RWPE1 (cell line): ENCODE results near the gene TPBG.

Experiments used
- CTCF ChIA-PET: fragments of 350-600 bp; sonication (Branson Sonifier 250); formaldehyde crosslinking; extraction: SDS; loops from one replicate; lab custom pipeline; 2021; lab: Yijun Ruan, JAX
- POLR2A ChIA-PET: fragments of 400-600 bp; formaldehyde crosslinking; extraction: SDS; loops from one replicate; lab custom pipeline; 2020; ENCODE audit warnings: antibody characterized with exemption; ENCODE audit not compliant: low non-redundant PET; lab: Yijun Ruan, JAX
- DNase-seq: peaks from one replicate; pipeline ENCODE4 v3.0.0; 2012; ENCODE audit warnings: low spot score
- H3K27ac ChIP-seq: fragments of 450-650 bp; 2 replicates; pipeline ENCODE4 v1.5.1; 2017
- TF ChIP-seq, protein P1 (sequence below): fragments of 450-650 bp; conservative IDR thresholded peaks from 2 replicates; pipeline ENCODE4 v1.5.1; 2017; ENCODE audit warnings: low read depth, mild to moderate bottlenecking

TPBG gene

DNA sequence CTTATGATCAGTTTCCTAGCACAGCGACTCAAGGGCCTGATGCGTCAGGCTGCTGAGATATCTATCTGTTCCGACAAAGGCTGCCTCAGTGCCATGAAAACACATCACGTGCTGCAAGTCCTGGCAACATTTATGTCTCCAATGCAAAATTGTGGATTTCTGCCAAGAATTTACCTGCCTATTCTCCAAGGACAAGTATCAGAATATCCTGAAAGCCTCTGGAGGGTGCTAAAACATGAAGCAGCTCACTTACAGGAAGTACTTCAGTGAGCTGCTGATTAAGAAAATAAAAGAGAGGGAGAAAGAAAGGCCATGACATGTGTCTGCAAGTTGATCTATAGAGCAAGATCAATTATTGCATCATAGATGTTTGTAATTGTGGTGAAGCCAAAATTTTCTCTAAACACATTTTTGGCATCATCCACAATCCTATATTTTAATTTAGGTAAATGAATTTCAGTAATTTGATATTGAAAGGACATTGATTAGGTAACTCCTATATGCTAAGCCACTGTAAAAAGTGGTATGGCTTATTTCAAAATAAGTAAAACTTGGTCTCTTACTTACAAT, 25.8 kb upstream of the TPBG start:
- peak; percentile 49 for DNase-seq

DNA sequence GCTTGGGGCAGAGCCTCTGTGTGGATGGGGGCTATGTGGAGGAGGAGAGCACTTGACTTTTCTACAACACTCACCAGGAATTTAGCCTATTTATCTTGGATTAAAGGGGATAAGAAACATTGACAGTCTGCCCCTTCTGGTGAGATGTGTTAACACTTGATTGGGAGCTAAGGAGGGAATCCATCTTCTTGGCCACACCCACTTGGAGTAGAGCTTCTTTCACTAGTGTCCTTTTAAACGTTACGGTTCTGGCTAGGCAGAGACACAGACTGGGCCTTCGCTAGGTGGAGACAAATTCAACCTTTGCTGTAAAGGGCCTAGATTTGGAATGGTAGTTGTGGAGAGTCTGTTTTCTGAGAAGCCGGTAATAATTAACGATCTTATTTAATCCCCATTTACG, 15.5 kb upstream of the TPBG start:
- ChIA-PET CTCF (interaction anchor here (0.6 kb wide), 1 partner anchor 134 kb away, joined by 3 read pairs; no protein-coding TSS in a partner anchor), POLR2A (no interaction called here)
- no peak for DNase-seq
- H3K27ac ChIP-seq = no peak overlapping the region
- TF ChIP-seq, protein P1, sequence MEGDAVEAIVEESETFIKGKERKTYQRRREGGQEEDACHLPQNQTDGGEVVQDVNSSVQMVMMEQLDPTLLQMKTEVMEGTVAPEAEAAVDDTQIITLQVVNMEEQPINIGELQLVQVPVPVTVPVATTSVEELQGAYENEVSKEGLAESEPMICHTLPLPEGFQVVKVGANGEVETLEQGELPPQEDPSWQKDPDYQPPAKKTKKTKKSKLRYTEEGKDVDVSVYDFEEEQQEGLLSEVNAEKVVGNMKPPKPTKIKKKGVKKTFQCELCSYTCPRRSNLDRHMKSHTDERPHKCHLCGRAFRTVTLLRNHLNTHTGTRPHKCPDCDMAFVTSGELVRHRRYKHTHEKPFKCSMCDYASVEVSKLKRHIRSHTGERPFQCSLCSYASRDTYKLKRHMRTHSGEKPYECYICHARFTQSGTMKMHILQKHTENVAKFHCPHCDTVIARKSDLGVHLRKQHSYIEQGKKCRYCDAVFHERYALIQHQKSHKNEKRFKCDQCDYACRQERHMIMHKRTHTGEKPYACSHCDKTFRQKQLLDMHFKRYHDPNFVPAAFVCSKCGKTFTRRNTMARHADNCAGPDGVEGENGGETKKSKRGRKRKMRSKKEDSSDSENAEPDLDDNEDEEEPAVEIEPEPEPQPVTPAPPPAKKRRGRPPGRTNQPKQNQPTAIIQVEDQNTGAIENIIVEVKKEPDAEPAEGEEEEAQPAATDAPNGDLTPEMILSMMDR = no peak

More for the DNA sequence above, 25.8 kb upstream of the TPBG start:
- CTCF ChIA-PET = interaction anchor here (0.7 kb wide), 1 partner anchor 716 kb away, joined by 3 read pairs; no protein-coding TSS in a partner anchor
- H3K27ac ChIP-seq = no peak overlapping the region
- TF ChIP-seq, protein P1 = no peak
- POLR2A ChIA-PET = no interaction called here

DNA sequence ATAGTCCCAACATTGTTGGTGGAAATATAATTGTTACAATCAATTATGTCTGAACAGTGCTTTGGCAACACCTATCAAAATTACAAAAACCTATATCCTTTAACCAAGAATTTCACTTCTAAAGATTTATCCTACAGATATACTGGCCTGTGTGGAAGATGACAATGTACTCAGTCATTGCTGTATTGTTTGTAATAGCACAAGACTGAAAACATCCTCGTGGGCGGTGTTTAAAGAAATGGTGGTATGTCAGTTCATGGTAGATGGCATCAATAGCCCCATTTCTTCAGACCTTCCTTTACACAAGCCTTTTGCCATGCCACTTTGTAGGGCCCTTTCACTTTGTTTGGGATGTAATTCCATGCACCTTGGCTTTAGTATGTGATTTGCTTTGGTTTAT, 9.8 kb upstream of the TPBG start:
- H3K27ac ChIP-seq = no peak overlapping the region
- no peak for DNase-seq
- ChIA-PET CTCF (interaction anchor here (0.5 kb wide), 1 partner anchor 44 kb away, joined by 6 read pairs; no protein-coding TSS in a partner anchor), POLR2A (no interaction called here)
- TF ChIP-seq, protein P1 = no peak

DNA sequence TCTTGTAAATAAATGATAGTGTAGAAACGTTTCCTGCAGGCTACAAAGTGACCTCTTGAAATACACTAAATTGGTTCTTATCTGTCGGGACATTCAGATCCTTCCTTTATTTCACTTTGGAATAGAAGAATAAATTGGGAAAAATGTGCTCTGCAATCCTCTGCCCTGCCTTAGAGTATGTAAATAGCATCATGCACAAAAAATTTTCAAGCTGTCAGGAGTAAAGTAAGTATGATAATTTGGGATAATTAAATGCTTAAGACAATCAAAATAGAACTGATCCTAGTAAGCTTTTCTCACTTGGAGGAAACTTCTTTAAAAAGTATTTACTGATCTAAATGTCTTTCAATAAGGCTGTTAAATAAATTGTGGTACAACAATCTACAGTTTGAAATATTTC, 3.1 kb upstream of the TPBG start:
- no peak for DNase-seq
- POLR2A ChIA-PET = no interaction called here
- H3K27ac ChIP-seq = no peak overlapping the region
- CTCF ChIA-PET = interaction anchor here (0.6 kb wide), 1 partner anchor 1468 kb away, joined by 5 read pairs; no protein-coding TSS in a partner anchor
- TF ChIP-seq, protein P1 = no peak

DNA sequence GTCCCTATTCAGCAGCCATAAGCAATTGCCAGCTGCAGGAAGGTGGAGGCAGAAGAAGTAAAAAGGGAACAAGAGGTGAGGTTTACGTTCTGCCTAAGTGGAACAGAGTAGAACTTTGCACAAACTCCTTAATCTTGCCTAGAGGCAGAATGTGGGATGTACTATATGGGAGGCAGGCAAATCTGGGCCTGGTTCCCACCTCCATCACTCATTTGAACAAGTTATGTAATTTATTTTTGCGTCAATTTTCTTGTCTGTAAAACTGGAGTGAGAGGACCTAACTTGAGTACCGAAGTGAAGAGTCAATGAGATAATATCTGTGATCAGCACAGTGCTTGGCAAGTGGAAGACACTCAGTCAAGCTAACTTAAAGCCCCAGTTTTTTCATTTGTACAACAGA, 2.0 kb upstream of the TPBG start:
- no peak for DNase-seq
- ChIA-PET CTCF (interaction anchor here (0.7 kb wide), 1 partner anchor 254 kb away, joined by 3 read pairs; no protein-coding TSS in a partner anchor), POLR2A (no interaction called here)
- TF ChIP-seq, protein P1 = no peak
- no peak overlapping the region for H3K27ac ChIP-seq

DNA sequence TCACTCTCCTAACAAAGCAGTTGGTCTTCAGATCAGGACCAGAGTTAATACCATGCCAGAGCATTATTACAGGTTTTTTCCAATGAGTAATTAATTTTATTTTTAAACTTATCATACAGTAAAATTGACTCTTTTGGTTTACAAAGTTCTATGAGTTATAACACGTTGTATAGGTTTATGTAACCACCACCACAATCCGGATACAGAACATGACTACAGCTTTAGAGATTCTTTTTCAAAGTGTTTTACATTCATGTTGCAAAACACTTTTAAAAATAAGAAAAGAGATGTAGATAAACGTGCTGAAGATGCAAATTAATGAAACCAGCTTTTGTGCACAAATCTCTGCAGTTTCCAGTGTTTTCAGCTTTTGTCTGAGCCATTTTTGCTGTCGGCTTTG, 1.5 kb upstream of the TPBG start:
- H3K27ac ChIP-seq = no peak overlapping the region
- ChIA-PET POLR2A (no interaction called here), CTCF (no interaction called here)
- TF ChIP-seq, protein P1 = no peak
- no peak for DNase-seq
